Measurements from ENCODE around the gene MTCH1. TPM values are rescaled to one million over a fixed set of nuclear protein-coding genes. Genes with fewer than 3 reads are reported as not detected.
A peak's percentile ranks its signal among the peaks of the same experiment; 100 is the strongest.
"Not testable (repeated sequence)": the region's sequence is repeated elsewhere in the genome, so short reads cannot be mapped to it uniquely, and the experiment has no call there.

Gene MTCH1
- total RNA-seq, 1 experiment from 2014 or later, result 189 TPM

- no peak for DNase-seq (ENCODE audit: low spot score)
Observed at GRCh38 chr6:36997811-36998722, 12.1 kb upstream of the MTCH1 start.

GRCh38 chr6:36990401-36990800, 4.4 kb upstream of the MTCH1 start:
- DNase-seq (ENCODE audit: low spot score), result not testable (repeated sequence)

GRCh38 chr6:36989264-36989663, 3.3 kb upstream of the MTCH1 start:
- DNase-seq (ENCODE audit: low spot score), result no peak

- DNase-seq (ENCODE audit: low spot score), result no peak
Observed at GRCh38 chr6:36986704-36987047, 680 bp upstream of the MTCH1 start.

- DNase-seq (ENCODE audit: low spot score), result no peak
Observed at GRCh38 chr6:36985417-36985807, 584 bp downstream of the MTCH1 start.

GRCh38 chr6:36984581-36985416, 1.2 kb downstream of the MTCH1 start:
- peak; percentile 55 for DNase-seq (ENCODE audit: low spot score)

GRCh38 chr6:36983538-36983937, 2.5 kb downstream of the MTCH1 start:
- DNase-seq (ENCODE audit: low spot score), result no peak

GRCh38 chr6:36980876-36981619, 4.9 kb downstream of the MTCH1 start:
- no peak for DNase-seq (ENCODE audit: low spot score)

- no peak for DNase-seq (ENCODE audit: low spot score)
Observed at GRCh38 chr6:36980129-36980528, 5.9 kb downstream of the MTCH1 start.

GRCh38 chr6:36979347-36979742, 6.7 kb downstream of the MTCH1 start:
- DNase-seq (ENCODE audit: low spot score), result no peak

GRCh38 chr6:36978421-36979346, 7.3 kb downstream of the MTCH1 start:
- DNase-seq (ENCODE audit: low spot score), result no peak

- DNase-seq (ENCODE audit: low spot score), result no peak
Observed at GRCh38 chr6:36977470-36977941, 8.5 kb downstream of the MTCH1 start.

GRCh38 chr6:36976931-36977330, 9.1 kb downstream of the MTCH1 start:
- no peak for DNase-seq (ENCODE audit: low spot score)

- no peak for DNase-seq (ENCODE audit: low spot score)
Observed at GRCh38 chr6:36976509-36976908, 9.5 kb downstream of the MTCH1 start.

GRCh38 chr6:36976007-36976264, 10.1 kb downstream of the MTCH1 start:
- no peak for DNase-seq (ENCODE audit: low spot score)

- no peak for DNase-seq (ENCODE audit: low spot score)
Observed at GRCh38 chr6:36975231-36976006, 10.6 kb downstream of the MTCH1 start.

- no peak for DNase-seq (ENCODE audit: low spot score)
Observed at GRCh38 chr6:36973647-36974046, 12.3 kb downstream of the MTCH1 start.

- no peak for DNase-seq (ENCODE audit: low spot score)
Observed at GRCh38 chr6:36973190-36973589, 12.8 kb downstream of the MTCH1 start.

- DNase-seq (ENCODE audit: low spot score), result no peak
Observed at GRCh38 chr6:36971921-36972673, 13.9 kb downstream of the MTCH1 start.
